ENCODE results near the gene ILRUN.
"Not testable (repeated sequence)": the region's sequence is repeated elsewhere in the genome, so short reads cannot be mapped to it uniquely, and the experiment has no call there.

Gene ILRUN

DNA sequence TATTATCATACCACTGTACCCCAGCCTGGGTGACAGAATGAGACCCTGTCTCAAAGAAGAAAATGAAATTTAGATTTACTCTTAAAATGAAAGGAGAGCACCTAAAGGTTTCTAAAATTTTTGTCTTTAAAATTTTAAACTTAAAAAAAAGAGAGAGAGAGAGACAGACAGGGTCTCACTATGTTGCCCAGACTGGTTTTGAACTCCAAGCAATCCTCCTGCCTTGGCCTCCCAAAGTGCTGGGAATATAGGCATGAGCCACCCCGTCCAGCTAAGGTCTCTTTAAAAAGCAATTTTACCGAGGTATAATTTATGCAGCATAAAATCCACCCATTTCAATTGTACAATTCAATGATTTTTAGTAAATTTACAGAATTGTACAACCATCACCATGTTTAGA lies 33.2 kb downstream of the ILRUN start:
- DNase-seq: no peak

- DNase-seq: no peak
Observed at GRCh38 chr6:34661357-34661756, 35.2 kb downstream of the ILRUN start.

DNA sequence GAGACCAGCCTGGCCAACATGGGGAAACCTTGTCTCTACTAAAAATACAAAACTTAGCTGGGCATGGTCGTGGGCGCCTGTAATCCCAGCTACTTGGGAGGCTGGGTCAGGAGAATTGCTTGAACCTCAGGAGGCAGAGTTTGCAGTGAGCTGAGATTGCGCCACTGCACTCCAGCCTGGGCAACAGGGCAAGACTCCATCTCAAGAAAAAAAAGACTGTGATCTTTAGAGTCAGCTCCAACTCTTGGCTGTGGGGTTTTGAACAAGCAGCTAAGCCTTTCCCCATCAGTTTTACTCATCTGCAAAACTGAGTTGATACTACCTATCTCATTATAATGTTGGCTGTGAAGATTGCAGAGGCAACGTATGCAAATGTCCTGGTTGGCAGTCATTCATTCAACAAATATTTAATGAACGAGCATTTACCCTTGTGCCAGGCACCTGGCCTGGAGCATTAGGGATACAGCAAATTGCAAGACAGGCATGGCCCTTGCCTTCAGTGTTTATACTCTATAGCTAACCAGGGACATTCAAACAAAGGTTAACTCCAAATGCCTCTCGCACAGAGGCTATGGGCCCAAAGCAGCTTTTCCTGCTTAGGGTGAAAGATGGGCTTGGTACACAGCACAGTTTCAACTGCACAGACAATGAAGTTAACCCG lies 37.8 kb downstream of the ILRUN start:
- no peak for DNase-seq

GRCh38 chr6:34657979-34658480 lies 38.5 kb downstream of the ILRUN start:
- not testable (repeated sequence) for DNase-seq

- peak; percentile 22 for DNase-seq
Observed at GRCh38 chr6:34657307-34657978, 39.1 kb downstream of the ILRUN start.

DNA sequence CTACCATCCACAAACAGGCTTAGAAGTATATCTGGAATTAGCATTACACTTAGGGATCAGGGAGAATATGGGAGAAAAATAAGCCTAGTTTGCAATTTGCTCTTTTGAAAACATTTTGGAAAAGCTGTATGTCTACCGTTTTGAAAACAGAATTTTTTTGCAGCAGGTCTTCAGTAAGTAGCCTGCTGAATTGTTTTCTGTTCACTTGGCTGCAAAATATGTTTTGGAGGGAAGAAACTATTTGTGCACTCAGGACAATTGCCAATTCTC lies 39.6 kb downstream of the ILRUN start:
- DNase-seq: no peak

DNA sequence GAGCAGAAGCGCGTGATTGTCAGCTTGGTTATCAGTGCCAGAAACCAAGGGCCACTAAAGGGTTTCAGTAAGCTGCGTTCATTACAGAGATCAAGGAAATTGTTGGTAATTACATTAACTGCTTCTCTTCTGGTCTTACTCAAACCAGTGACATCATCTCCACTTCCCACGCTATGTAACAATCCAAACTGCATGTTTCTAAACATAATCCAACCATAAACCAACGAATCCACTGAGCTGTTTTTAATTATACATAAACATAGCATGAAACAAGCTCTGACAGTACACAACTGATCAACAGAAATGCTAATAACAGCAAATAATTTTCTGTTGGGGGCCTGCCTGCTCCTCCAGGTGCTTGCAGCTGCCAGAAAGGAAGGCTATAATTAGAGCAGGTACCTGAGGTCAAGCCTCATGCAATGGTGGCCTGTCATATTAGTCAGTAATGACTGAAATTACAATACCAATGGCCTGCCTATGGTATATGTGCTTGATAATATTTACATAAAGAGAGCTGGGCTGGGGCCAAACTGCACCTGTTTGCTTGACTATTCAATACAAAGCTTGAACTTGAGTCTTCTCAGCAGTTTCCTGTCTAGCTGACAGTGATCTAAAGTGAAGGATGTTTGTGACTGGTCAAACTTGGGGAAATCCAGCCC lies 40.1 kb downstream of the ILRUN start:
- peak; percentile 29 for DNase-seq

GRCh38 chr6:34655876-34656377 lies 40.6 kb downstream of the ILRUN start:
- not testable (repeated sequence) for DNase-seq

DNA sequence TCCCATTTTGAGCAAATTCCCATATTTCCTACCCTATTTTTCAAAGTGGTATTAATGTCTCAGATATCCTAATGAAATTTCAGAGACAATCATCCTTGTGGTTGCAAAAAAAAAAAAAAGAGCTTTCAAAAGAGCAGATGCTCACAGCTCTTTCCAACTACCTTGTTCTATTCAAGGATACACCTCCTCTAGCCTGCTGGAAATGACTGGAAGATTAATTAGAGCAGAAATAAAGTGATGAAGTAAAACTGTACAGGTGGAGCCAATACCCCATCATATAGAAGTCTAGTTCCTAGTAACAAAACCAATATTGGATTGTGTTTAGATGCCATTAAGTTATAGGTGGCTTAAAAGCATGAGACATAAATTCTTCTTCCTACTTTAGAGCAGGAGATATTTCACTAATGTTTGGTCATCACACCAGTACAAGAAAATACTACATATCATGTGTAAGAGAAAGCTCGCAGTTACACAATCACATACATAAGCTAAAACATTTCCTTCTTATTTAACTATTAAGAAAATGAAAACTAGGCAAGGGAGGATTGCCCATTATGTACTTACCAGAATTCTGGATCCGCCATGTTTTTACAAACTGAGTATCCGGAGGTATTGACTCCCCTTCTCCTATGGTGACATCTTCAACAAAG lies 42.4 kb downstream of the ILRUN start:
- no peak for DNase-seq

GRCh38 chr6:34652263-34652662 lies 44.3 kb downstream of the ILRUN start:
- no peak for DNase-seq

DNA sequence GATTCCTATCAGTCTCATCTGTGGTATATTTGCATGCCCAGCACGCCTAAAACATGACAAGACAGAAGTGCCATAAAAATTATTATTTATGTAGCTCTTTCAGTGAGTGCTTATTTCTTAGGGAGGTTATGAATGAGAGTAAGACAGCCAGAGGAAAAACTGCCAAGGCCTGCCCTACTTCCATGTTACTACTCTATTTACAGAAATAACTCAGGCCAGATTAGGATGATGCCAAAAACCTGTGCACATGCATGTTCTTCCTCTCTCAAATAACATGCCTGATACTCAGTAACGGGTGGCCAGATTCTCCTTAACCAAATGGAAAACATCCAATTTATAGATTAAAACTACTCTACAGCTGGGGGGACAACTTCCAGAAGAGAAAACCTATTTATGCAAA lies 45.7 kb downstream of the ILRUN start:
- DNase-seq: no peak

DNA sequence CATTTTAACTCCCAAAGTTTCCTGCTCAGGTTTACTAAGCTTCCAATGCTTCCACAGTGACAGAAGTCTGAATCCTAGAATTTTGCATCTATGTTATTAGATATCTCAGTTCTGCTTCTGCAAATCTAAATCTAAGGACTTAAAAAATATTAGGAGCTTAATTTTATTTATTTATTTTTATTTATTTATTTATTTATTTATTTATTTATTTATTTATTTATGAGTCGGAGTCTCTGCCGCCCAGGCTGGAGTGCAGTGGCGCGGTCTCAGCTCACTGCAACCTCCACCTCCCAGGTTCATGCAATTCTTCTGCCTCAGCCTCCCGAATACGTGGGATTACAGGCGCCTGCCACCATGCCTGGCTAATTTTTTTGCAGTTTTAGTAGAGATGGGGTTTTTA lies 46.3 kb downstream of the ILRUN start:
- not testable (repeated sequence) for DNase-seq

- DNase-seq: no peak
Observed at GRCh38 chr6:34648806-34649205, 47.8 kb downstream of the ILRUN start.
